NCI-H748 (cell line): ENCODE data around the gene RAB32.
"Not testable (repeated sequence)": the region's sequence is repeated elsewhere in the genome, so short reads cannot be mapped to it uniquely, and the experiment has no call there.

Experiments used
- DNase-seq: peaks from one replicate; lab custom pipeline; 2025; ENCODE audit not compliant: unreplicated experiment; lab: John Stamatoyannopoulos, UW

Gene RAB32

DNA sequence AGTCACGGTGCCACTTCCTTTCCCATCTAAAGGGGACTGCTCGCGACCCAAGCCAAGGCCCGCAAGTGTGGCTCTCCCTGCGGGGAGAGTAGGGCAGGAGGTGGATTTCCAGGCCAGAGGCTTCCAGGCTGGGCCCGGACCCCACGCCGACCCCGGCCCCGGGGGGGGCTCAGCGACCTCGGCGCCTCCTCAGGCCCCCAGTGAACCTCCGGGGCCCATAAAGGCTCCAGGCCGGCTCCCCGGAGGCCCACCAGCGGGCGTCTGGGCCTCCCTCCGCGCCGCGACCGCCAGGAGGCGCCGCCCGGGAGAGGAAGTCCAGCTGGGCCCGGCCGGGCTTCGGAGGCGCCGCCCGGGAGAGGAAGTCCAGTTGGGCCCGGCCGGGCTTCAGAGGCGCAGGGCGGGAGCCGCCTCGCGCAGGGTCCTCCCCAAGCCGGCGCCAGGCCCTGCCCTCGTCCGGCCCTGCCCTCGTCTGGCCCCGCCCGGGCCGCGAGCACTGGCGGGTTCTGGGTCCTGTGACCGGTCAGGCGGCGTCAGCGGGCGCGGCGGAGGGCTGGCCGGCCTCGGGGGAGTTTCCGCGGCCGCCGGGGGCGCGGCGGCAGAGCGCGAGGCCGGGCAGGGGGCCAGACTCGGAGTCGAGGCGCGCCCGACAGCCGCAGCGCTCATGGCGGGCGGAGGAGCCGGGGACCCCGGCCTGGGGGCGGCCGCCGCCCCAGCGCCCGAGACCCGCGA lies at the start of gene RAB32:
RAB32 (plus strand) TSS at position 623 of the 729 bp plus-strand sequence; CDS start at position 662, 39 bp downstream.
- DNase-seq = peak; percentile 24

- DNase-seq = peak; percentile 15
These were observed 45.3 kb upstream of the RAB32 start for GRCh38 chr6:146498309-146498708.

DNA sequence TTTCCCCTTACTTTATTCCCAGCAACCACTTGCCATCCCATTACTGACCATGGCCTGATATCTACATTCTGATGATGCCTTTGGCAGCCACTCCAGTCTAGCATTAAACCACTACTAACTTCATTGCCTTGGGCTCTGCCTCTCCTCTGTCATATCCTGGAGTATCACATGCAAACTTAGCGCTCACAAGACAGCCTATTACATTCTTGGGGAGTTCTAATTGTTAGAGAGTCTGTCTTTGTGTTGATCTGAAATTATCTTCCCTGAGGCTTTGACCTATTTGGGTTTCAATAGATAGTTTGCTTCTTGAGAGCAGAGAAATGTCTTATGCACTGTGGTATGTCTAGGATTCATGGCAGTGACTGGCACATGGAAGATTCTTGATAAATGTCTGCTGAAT lies 40.5 kb upstream of the RAB32 start:
- no peak for DNase-seq

DNA sequence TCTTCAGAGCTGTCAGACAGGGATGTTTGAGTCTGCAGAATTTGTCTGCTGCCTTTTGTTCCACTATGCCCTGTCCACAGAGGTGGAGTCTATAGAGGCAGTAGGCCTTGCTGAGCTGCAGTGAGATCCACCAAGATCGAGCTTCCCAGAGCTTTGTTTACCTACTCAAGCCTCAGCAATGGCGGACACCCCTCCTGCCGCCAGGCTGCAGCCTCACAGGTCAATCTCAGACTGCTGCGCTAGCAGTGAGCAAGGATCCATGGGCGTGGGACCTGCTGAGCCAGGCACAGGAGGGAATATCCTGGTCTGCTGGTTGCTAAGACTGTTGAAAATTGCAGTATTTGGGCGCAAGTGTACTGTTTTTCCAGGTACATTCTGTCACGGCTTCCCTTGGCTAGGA lies 28.4 kb upstream of the RAB32 start:
- DNase-seq = peak; percentile 6

DNA sequence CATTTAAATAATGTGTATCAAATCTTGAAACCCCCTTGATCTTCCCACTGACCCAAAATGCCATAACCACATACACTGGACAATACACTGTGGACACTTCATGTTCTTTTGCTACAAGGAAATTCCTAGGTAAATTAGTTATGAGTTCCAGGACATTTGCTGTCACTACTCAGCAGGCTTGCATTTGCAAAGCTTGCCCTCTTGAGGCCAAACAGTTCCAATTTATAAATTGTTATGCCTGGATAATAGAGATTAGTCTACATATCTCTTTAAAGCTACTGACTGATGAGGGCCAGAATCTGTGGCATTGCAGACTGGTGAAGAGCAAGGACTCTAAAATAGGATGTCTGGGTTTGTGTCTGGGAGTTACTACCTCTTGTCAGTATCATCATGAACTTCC lies 17.4 kb upstream of the RAB32 start:
- DNase-seq = peak; percentile 5

- DNase-seq = no peak
These were observed 10.9 kb upstream of the RAB32 start for GRCh38 chr6:146532702-146533101.

DNA sequence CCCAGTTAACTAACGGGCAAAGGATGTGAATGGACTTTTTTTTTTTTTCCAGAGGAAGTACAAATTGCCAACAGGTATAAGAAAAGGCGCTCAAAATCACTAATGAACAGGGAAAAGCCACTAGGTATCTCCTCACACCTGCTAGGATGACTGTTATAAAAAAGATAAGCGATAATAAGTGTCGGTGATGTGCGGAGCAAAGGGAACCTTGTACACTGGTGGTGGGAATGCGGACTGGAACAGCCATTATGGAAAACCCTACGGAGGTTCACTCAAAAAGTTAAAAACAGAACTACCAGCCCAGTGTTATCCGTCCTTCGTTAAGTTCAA lies 787 bp upstream of the RAB32 start:
- no peak for DNase-seq

GRCh38 chr6:146543940-146544615 lies 445 bp downstream of the RAB32 start:
- no peak for DNase-seq

GRCh38 chr6:146544616-146545182 lies 1.1 kb downstream of the RAB32 start:
- no peak for DNase-seq

DNA sequence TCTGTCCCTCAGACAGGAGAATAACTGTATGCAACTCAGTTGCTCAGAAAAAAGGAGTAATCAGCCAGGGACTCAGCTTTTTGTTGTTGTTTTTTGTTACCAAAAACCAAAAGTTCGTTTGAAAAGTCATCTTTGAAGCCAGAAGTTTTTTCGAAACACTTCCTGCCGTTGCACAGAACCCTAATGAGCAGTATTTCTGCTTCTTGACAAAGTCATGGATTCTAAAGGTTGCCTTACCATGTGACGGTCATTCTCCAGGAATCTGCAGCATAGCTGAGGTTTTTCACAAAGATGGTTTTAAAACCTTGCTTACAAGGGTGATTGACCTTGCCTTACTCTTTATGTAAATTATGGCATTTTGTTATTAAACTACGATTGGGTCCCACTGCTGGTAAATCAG lies 1.9 kb downstream of the RAB32 start:
- DNase-seq = no peak

GRCh38 chr6:146546443-146547043 lies 2.9 kb downstream of the RAB32 start:
- DNase-seq = no peak

- no peak for DNase-seq
These were observed 4.3 kb downstream of the RAB32 start for GRCh38 chr6:146547889-146548288.

GRCh38 chr6:146548898-146549374 lies 5.3 kb downstream of the RAB32 start:
- no peak for DNase-seq

- DNase-seq = no peak
These were observed 7.3 kb downstream of the RAB32 start for GRCh38 chr6:146550911-146551310.

DNA sequence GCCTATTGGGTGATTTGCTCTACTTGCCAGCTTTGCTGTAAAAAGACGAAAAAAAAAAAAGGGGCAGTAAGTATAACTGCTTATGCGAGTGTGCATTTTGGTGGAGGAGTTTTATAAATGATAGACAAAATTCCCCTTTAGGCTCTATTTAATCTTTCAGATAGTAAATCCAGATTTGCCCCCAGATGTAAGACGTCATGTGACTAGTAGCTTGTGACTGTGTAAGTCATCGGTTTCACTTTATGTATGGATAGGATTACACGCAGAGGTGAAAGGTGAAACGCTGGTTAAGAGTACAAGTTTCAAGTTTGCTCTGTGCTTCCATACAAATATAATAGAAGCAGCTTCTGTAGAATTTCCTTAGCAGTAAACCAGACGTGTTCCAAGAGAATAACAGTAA lies 7.9 kb downstream of the RAB32 start:
- DNase-seq = no peak

DNA sequence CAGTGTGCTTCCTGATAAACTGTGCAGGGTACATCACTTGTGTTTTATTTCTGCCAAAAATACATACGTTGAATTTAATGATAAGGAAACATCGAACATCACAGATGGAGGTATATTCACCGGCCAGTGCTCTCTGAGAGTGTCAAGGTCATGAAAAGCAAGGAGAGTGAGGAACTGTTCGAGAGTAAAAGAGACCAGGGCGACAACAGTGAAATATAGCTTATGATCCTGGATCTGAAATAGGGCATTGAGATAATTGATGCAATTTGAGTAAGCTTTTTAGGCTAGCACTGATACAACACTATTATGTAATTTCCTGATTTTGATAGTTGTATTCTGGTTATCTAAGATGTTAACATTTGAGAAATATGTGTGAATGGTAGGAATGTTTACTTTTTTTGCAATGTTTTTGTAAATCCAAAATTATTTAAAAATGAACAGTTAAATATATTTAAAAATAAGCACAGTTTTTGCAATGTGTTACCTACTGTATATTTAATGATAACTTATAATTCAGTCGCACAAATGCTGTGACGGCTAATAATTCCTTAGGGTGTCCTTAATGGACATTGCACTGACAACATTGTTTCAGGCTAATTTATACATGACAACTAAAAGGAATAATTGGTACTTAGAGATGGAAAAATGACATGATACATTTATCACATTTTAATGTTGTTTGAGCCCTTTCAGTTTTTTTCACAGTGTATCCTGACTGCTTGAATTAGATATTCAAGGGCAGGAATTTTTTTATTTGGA lies 9.9 kb downstream of the RAB32 start:
- no peak for DNase-seq

DNA sequence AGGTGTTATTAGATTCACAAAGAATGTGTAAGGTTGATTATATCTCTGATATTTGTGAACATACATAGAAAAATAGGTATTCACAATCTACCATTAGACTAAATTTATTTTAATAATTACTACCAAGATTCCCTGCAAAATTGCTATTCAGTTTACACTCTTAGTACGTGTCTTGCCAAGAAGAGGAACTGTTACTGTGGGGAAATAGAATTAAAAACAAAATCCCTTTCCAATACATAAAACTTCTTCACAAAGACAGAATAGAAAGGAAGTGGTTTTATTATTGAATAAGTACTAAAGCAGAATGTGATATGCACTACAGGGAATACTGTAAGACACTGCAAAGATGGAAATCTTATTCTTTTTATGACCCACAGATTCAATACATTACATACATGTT lies 17.0 kb downstream of the RAB32 start:
- no peak for DNase-seq

DNA sequence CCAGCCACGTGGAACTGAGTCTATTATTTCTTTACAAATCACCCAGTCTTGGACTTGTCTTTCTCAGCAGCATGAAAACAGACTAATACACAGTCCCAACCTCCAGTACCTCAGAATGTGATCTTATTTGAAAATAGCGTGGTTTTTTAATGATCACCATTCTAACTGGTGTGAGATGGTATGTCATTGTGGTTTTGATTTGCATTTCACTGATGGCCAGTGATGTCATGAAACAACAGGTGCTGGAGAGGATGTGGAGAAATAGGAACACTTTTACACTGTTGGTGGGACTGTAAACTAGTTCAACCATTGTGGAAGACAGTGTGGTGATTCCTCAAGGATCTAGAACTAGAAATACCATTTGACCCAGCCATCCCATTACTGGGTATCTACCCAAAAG lies 23.0 kb downstream of the RAB32 start:
- DNase-seq = not testable (repeated sequence)

GRCh38 chr6:146568619-146569018 lies 25.0 kb downstream of the RAB32 start:
- DNase-seq = not testable (repeated sequence)

GRCh38 chr6:146574211-146574610 lies 30.6 kb downstream of the RAB32 start:
- DNase-seq = no peak

- no peak for DNase-seq
These were observed 34.4 kb downstream of the RAB32 start for GRCh38 chr6:146578054-146578453.
